GM12878 (cell line): Measurements from ENCODE around the gene DGKB. TPM values are rescaled to one million over a fixed set of nuclear protein-coding genes. Genes with fewer than 3 reads are reported as not detected.

Experiments used
- ATAC-seq: fragments of 200-7000 bp; cut with Tn5 transposase; 3 replicates; pipeline ENCODE4 v1.9.1; 2020; ENCODE audit warnings: mild to moderate bottlenecking, moderate library complexity
- BruUV-seq: library from RNA; stranded (reverse); fragments of 400-500 nt; replicated peaks from 2 replicates; lab custom pipeline; 2021; lab: Mats Ljungman, UMichigan
- CTCF ChIA-PET: fragments of 300-600 bp; sonication (Branson Sonifier 250); formaldehyde crosslinking; extraction: SDS; loops from one replicate; lab custom pipeline; 2021; ENCODE audit warnings: inconsistent platforms; lab: Yijun Ruan, JAX
- POLR2A ChIA-PET: fragments of 350-600 bp; formaldehyde crosslinking; extraction: SDS; loops from one replicate; lab custom pipeline; 2021; ENCODE audit warnings: inconsistent platforms; lab: Charles Lee
- RAD21 ChIA-PET: fragments of 300-600 bp; sonication (Branson Sonifier 250); formaldehyde crosslinking; loops from one replicate; lab custom pipeline; 2023; ENCODE audit warnings: antibody characterized with exemption; ENCODE audit not compliant: unreplicated experiment; lab: Charles Lee
- SMC1A ChIA-PET: fragments of 300-600 bp; sonication (Branson Sonifier 250); formaldehyde crosslinking; loops from one replicate; lab custom pipeline; 2023; ENCODE audit not compliant: unreplicated experiment, uncharacterized antibody; lab: Charles Lee
- DNase-seq: peaks from one replicate; pipeline ENCODE4 v3.0.0-alpha.2; 2011; ENCODE audit warnings: low read depth, low spot score
- FAIRE-seq: peaks from 3 replicates; lab custom pipeline; 2011; peaks lifted over from hg19 to GRCh38; lab: Jason Lieb, UNC
- H2AFZ ChIP-seq: 2 replicates; pipeline ENCODE4 v1.6.0; 2011; ENCODE audit warnings: low read depth, low read length, control low read depth; ENCODE audit not compliant: control insufficient read depth
- H3K27ac ChIP-seq: 2 replicates; pipeline ENCODE4 v1.5.1; 2011; ENCODE audit warnings: control low read depth; ENCODE audit not compliant: control insufficient read depth, insufficient read depth
- H3K27me3 ChIP-seq, 2 experiments: replicated peaks in 1 of 2; 2 replicates each; pipeline versions ENCODE4 v1.6.0 to v1.6.1; 2011; ENCODE audit warnings: low read length in 1 of 2; ENCODE audit not compliant: control insufficient read depth in 2 of 2, insufficient read depth in 2 of 2
- H3K36me3 ChIP-seq, 2 experiments: 2 replicates each; pipeline ENCODE4 v1.5.1; 2011; ENCODE audit warnings: low read length in 1 of 2; ENCODE audit not compliant: control insufficient read depth in 2 of 2, insufficient read depth in 2 of 2
- H3K4me1 ChIP-seq: 2 replicates; pipeline ENCODE4 v1.6.1; 2011; ENCODE audit warnings: mild to moderate bottlenecking, low read length, moderate library complexity, mixed read lengths; ENCODE audit not compliant: control insufficient read depth, insufficient read depth
- H3K4me2 ChIP-seq: 2 replicates; pipeline ENCODE4 v1.6.0; 2011; ENCODE audit warnings: control low read depth; ENCODE audit not compliant: control insufficient read depth, insufficient read depth
- H3K4me3 ChIP-seq: fragments of 200-600 bp; sonication (generic); 2 replicates; pipeline ENCODE4 v1.5.1; 2016
- H3K79me2 ChIP-seq: 2 replicates; pipeline ENCODE4 v1.6.0; 2011; ENCODE audit warnings: low read length; ENCODE audit not compliant: control insufficient read depth, insufficient read depth
- H3K9ac ChIP-seq: 2 replicates; pipeline ENCODE4 v1.8.0; 2011; ENCODE audit warnings: low read length, control low read depth, mixed read lengths; ENCODE audit not compliant: control insufficient read depth, insufficient read depth
- H3K9me3 ChIP-seq: replicated peaks from 3 replicates; pipeline ENCODE4 v1.5.1; 2011; ENCODE audit warnings: mild to moderate bottlenecking, low read length; ENCODE audit not compliant: control insufficient read depth, insufficient read depth
- H4K20me1 ChIP-seq: 2 replicates; pipeline ENCODE4 v1.6.0; 2011; ENCODE audit not compliant: control insufficient read depth, insufficient read depth
- JUNB ChIP-seq: IDR thresholded peaks from 2 replicates; pipeline ENCODE4 v1.6.1; 2016; ENCODE audit warnings: antibody characterized with exemption, mild to moderate bottlenecking
- JUND ChIP-seq: IDR thresholded peaks from 2 replicates; pipeline ENCODE4 v1.6.1; 2012; ENCODE audit warnings: low read depth, mild to moderate bottlenecking, low read length, improper control_type of control experiment, moderate library complexity
- NFIC ChIP-seq: IDR thresholded peaks from 2 replicates; pipeline ENCODE4 v1.6.1; 2012; ENCODE audit warnings: low read depth, mild to moderate bottlenecking, inconsistent platforms, low read length, moderate library complexity
- NFXL1 ChIP-seq: fragments of 450-650 bp; IDR thresholded peaks from 2 replicates; pipeline ENCODE4 v1.6.1; 2017; ENCODE audit warnings: antibody characterized with exemption, mild to moderate bottlenecking, borderline replicate concordance
- NFYA ChIP-seq: IDR thresholded peaks from 2 replicates; pipeline ENCODE4 v1.6.1; 2011; ENCODE audit warnings: low read depth, mild to moderate bottlenecking, low read length, improper control_type of control experiment, borderline replicate concordance
- NFYB ChIP-seq: IDR thresholded peaks from 2 replicates; pipeline ENCODE4 v1.6.1; 2011; ENCODE audit warnings: low read depth, mild to moderate bottlenecking, low read length, improper control_type of control experiment, moderate library complexity; ENCODE audit not compliant: insufficient read depth
- POU2F2 ChIP-seq: IDR thresholded peaks from 3 replicates; pipeline ENCODE4 v1.6.1; 2011; ENCODE audit warnings: low read depth, mild to moderate bottlenecking, low read length, borderline replicate concordance
- RAD51 ChIP-seq: fragments of 450-650 bp; IDR thresholded peaks from 2 replicates; pipeline ENCODE4 v1.6.1; 2016; ENCODE audit warnings: moderate library complexity, mild to moderate bottlenecking, inconsistent platforms
- SIX5 ChIP-seq: IDR thresholded peaks from 2 replicates; pipeline ENCODE4 v1.6.1; 2011; ENCODE audit warnings: mild to moderate bottlenecking, low read depth, low read length, moderate library complexity; ENCODE audit not compliant: severe bottlenecking
- SREBF1 ChIP-seq: IDR thresholded peaks from 2 replicates; pipeline ENCODE4 v1.6.1; 2012; ENCODE audit warnings: mild to moderate bottlenecking, low read length
- TCF7 ChIP-seq: IDR thresholded peaks from 2 replicates; pipeline ENCODE4 v1.6.1; 2014; ENCODE audit warnings: antibody characterized with exemption, borderline replicate concordance
- ZNF207 ChIP-seq: fragments of 450-650 bp; IDR thresholded peaks from 2 replicates; pipeline ENCODE4 v1.6.1; 2014; ENCODE audit warnings: antibody characterized with exemption, mild to moderate bottlenecking, borderline replicate concordance
- WGBS: methylation state at CpG from one replicate; pipeline ENCODE4 v1.1.6; 2016; ENCODE audit warnings: low lambda C conversion rate; ENCODE audit not compliant: insufficient replicate concordance, insufficient coverage; ENCODE audit errors: missing lambda C conversion rate; 5-methylcytosine and 5-hydroxymethylcytosine counted together
- in situ Hi-C: fragments of 300-500 bp; cut with MboI; formaldehyde crosslinking; loops from 9 replicates; pipeline ENCODE4 v1.14.3; 2018; ENCODE audit warnings: mixed read lengths
- intact Hi-C: fragments of 100-400 bp; cut with micrococcal nuclease; formaldehyde crosslinking; loops from one replicate; pipeline ENCODE4 v1.14.2; 2022; ENCODE audit not compliant: unreplicated experiment
- polyA plus RNA-seq, 11 experiments: library from polyadenylated mRNA; depleted of rRNA in 4 of 11; unstranded in 6 of 11; stranded (reverse) in 5 of 11; fragments of >200 nt; fragmentation: Nextera tagmentation in 4 of 11; fragmentation: Illumina TruSeq in 1 of 11; extraction: Ambion mirVana in 4 of 11; extraction: Trizol in 1 of 11; gene quantifications; 1 replicate in 1 of 11; 2 replicates in 10 of 11; pipeline versions ENCODE4 v1.2.1 to v1.2.3, GENCODE V29; 2011 to 2016; ENCODE audit warnings: inconsistent platforms in 2 of 11, missing spikeins in 2 of 11, low read depth in 1 of 11
- total RNA-seq, 4 experiments: library from RNA; depleted of rRNA in 3 of 4; stranded (reverse); fragments of >200 nt in 3 of 4; fragmentation: Illumina TruSeq in 1 of 4; extraction: Trizol in 1 of 4; gene quantifications; 2 replicates each; pipeline versions ENCODE4 v1.2.1 to v1.2.3, GENCODE V29; 2013 to 2021
- TF ChIP-seq, protein P1 (sequence below): IDR thresholded peaks from 2 replicates; pipeline ENCODE4 v1.6.1; 2012; ENCODE audit warnings: mild to moderate bottlenecking, low read depth, low read length
- TF ChIP-seq, protein P2 (sequence below): IDR thresholded peaks from 2 replicates; pipeline ENCODE4 v1.6.1; 2011; ENCODE audit warnings: borderline replicate concordance, low read depth, mild to moderate bottlenecking, moderate library complexity, low read length; ENCODE audit not compliant: insufficient read depth, poor library complexity, severe bottlenecking
- TF ChIP-seq, protein P3 (sequence below): fragments of 450-650 bp; formaldehyde crosslinking; IDR thresholded peaks from 2 replicates; pipeline ENCODE4 v1.4.0; 2022; ENCODE audit warnings: mild to moderate bottlenecking, moderate library complexity

The DGKB gene
- total and polyA plus RNA-seq, 10 of the 15 experiments (the other 5 are each of a cell fraction or from before 2014, with no cell fraction given): 0.02 to 0.10 (median 0.04) TPM; not detected in 6

DNA sequence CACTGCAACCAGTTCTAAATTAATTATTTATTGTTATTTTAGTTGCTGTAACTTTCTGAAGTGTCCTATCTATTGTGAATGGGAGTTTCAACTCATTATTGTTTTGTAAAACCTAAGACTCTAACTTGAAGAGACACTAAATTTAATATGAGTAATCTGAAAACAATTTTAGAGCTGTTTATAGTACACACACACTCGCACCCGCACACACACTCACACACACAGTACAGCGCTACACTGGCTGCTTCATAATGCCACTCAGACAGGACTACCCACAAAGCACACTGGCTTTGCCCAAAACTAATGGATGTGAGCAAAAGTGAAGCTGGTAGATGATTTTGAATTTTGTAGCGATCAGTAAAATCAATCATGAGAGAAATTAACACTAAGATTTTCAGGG lies 674.2 kb downstream of the DGKB start (continued):
- TF ChIP-seq JUND (no peak), SREBF1 (no peak), NFXL1 (no peak), ZNF207 (no peak), RAD51 (no peak)

DNA sequence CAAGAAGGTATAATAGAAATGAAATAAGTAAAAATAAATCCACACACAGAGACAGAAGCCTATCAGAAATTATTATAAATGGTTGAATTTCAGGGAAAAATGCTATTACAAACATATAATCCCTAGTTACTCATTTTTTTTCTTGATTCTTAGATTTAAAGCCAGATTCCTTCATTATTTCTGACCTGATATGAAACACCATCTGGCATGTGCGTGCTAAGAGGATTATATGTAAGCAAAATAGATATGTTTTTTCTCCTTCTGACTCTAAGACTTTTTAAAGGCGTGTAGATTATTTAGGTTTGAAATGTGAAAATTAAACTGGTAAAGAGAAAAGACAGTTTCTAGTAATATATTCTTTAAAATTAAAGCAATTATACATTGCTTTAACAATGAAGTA lies 676.4 kb downstream of the DGKB start:
- Histone ChIP-seq H3K4me2 (no peak overlapping the region), H2AFZ (no peak overlapping the region), H3K4me1 (no peaks in the 10 kb centered on the region), H4K20me1 (no peaks in the 10 kb centered on the region), H3K9me3 (no peaks in the 10 kb centered on the region), H3K27ac (no peak overlapping the region), H3K79me2 (no peaks in the 10 kb centered on the region), H3K36me3 (no peaks in the 10 kb centered on the region), H3K27me3 (no peaks in the 10 kb centered on the region), H3K9ac (no peak overlapping the region), H3K4me3 (no peak overlapping the region)
- BruUV-seq: no TSS peak
- CTCF ChIA-PET: no interaction called here
- SMC1A ChIA-PET: no interaction called here
- intact Hi-C loops: no loop called here
- RAD21 ChIA-PET: no interaction called here
- POLR2A ChIA-PET: no interaction called here
- FAIRE-seq (no peak), DNase-seq (no peak), ATAC-seq (no peak)
- WGBS: 0% methylated on average over 2 of the region's 2 CpGs
- in situ Hi-C loops: no loop called here
- TF ChIP-seq POU2F2 (no peak), NFYB (no peak), NFYA (no peak), SIX5 (no peak), JUNB (no peak), TCF7 (no peak), NFIC (no peak)
- TF ChIP-seq, protein P1, sequence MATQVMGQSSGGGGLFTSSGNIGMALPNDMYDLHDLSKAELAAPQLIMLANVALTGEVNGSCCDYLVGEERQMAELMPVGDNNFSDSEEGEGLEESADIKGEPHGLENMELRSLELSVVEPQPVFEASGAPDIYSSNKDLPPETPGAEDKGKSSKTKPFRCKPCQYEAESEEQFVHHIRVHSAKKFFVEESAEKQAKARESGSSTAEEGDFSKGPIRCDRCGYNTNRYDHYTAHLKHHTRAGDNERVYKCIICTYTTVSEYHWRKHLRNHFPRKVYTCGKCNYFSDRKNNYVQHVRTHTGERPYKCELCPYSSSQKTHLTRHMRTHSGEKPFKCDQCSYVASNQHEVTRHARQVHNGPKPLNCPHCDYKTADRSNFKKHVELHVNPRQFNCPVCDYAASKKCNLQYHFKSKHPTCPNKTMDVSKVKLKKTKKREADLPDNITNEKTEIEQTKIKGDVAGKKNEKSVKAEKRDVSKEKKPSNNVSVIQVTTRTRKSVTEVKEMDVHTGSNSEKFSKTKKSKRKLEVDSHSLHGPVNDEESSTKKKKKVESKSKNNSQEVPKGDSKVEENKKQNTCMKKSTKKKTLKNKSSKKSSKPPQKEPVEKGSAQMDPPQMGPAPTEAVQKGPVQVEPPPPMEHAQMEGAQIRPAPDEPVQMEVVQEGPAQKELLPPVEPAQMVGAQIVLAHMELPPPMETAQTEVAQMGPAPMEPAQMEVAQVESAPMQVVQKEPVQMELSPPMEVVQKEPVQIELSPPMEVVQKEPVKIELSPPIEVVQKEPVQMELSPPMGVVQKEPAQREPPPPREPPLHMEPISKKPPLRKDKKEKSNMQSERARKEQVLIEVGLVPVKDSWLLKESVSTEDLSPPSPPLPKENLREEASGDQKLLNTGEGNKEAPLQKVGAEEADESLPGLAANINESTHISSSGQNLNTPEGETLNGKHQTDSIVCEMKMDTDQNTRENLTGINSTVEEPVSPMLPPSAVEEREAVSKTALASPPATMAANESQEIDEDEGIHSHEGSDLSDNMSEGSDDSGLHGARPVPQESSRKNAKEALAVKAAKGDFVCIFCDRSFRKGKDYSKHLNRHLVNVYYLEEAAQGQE: no peak
- TF ChIP-seq, protein P2, sequence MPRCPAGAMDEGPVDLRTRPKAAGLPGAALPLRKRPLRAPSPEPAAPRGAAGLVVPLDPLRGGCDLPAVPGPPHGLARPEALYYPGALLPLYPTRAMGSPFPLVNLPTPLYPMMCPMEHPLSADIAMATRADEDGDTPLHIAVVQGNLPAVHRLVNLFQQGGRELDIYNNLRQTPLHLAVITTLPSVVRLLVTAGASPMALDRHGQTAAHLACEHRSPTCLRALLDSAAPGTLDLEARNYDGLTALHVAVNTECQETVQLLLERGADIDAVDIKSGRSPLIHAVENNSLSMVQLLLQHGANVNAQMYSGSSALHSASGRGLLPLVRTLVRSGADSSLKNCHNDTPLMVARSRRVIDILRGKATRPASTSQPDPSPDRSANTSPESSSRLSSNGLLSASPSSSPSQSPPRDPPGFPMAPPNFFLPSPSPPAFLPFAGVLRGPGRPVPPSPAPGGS: no peak
- TF ChIP-seq, protein P3, sequence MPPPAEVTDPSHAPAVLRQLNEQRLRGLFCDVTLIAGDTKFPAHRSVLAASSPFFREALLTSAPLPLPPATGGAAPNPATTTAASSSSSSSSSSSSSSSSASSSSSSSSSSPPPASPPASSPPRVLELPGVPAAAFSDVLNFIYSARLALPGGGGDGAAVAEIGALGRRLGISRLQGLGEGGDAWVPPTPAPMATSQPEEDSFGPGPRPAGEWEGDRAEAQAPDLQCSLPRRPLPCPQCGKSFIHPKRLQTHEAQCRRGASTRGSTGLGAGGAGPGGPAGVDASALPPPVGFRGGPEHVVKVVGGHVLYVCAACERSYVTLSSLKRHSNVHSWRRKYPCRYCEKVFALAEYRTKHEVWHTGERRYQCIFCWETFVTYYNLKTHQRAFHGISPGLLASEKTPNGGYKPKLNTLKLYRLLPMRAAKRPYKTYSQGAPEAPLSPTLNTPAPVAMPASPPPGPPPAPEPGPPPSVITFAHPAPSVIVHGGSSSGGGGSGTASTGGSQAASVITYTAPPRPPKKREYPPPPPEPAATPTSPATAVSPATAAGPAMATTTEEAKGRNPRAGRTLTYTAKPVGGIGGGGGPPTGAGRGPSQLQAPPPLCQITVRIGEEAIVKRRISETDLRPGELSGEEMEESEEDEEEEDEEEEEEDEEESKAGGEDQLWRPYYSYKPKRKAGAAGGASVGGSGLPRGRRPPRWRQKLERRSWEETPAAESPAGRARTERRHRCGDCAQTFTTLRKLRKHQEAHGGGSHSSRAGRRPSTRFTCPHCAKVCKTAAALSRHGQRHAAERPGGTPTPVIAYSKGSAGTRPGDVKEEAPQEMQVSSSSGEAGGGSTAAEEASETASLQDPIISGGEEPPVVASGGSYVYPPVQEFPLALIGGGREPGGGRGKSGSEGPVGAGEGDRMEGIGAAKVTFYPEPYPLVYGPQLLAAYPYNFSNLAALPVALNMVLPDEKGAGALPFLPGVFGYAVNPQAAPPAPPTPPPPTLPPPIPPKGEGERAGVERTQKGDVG (CRISPR knock-in tag): no peak
